ENCODE measurements around the gene TIMP2.
A peak's percentile ranks its signal among the peaks of the same experiment; 100 is the strongest.
"Not testable (repeated sequence)": the region's sequence is repeated elsewhere in the genome, so short reads cannot be mapped to it uniquely, and the experiment has no call there.

The TIMP2 gene

DNA sequence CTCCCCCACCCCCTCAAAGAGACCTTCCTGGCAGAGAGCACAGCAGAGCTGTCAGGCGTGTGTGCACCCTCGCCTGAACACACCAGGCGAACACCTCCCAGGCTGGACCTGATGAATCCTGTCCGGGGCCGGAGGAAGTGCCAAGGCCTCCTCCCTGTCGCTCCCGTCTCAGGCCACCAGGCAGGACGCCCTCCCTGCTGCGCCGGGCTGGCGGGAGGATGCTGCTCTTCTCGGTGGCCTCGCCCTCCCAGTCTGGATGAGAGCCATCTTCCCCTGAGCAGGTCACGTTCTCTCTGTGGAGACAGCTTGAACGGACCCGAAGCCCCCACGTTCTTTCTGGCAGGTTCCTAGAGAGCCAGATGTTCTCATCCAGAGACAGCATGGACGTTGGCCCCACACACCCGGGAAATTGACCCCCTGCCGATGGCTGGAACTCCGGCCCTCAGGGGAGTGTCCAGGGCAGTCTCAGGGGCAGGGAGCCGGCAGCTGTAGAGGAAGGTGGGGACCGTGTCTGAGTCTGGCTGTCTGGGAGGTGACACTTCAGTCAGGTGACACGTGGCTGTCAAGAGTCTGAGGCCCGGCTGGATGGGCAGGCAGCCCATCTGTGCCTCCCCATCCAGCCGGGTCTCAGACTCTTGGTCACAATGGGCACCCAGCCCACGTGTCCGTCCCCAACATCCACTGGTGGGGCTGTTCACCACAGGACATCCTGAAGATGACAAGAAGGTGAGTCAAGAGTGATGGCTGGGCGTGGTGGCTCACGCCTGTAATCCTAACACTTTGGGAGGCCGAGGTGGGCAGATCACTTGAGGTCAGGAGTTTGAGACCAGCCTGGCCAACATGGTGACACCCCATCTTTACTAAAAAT is 5.0 kb upstream of the TIMP2 start:
- no peak for DNase-seq

DNA sequence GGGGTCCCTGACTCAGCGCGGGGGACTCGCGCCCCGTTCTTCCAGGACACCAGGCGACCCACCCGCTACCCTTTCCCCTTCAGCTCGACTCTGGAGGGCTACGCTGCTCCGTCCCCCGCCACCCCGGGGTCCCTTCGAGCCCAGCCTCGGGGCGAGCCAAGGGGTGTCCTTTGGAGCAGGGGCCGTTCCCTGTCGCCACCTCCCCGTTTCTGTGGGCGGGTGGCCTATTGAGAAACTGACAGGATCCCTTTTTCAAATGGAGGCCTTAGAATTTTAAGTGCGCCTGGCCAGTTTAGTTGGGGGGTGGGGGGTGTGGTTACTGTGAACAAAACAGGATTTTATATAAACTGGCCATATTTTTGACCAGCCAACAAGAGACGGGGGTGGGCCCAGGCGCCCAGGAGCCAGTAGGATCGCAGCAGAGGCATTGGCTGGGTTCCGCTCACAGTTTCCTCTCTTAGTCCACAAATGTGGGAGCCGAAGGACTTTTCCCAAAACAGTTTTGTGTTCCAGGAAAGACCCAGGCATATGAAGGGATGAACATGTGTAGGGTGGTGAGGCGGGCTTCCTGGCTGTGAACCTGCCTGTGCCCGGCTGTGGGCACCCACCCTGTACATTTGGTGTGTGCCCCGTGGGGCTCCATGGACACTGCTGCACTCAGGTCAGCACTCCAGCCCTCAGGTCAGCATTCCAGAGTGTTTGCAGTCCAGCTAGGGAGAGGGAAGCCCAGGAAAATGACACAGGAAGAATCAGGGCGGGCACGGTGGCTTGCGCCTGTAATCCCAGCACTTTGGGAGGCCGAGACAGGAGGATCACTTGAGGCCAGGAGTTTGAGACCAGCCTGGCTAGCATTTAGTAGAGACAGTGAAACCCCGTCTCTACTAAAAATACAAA is 722 bp upstream of the TIMP2 start:
- no peak for DNase-seq

DNA sequence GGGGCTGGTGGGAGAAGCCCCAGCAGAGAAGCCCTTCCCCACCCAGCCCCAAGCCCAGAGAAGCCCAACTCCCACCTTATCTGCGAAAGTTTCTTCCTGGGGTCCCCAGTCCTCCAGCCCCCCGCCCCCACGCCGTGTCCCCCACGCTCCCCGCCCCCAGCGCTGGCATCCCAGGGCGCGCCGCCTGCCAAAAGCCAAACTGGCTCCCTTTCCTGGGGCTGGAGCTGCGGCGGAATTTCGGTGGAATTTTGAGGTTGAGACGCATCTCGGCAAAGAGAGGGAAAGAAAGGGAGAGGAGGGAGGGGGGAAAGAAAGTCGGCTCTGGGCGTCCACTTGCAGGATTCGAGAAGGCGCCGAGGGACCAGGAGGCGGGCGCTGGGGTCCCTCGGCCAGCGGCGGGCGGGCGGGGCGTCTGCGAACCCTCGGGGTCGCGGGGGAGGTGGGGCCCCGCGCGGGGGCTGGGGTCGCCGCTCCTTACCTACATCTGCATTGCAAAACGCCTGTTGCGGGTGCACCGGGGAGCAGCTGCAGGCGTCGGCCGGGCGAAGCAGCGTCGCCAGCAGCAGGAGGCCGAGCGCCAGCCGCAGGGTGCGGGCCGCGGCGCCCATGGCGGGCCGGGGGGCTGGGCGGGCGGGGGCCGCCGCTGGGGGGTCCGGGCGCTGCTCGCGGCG is 571 bp downstream of the TIMP2 start:
- no peak for DNase-seq

DNA sequence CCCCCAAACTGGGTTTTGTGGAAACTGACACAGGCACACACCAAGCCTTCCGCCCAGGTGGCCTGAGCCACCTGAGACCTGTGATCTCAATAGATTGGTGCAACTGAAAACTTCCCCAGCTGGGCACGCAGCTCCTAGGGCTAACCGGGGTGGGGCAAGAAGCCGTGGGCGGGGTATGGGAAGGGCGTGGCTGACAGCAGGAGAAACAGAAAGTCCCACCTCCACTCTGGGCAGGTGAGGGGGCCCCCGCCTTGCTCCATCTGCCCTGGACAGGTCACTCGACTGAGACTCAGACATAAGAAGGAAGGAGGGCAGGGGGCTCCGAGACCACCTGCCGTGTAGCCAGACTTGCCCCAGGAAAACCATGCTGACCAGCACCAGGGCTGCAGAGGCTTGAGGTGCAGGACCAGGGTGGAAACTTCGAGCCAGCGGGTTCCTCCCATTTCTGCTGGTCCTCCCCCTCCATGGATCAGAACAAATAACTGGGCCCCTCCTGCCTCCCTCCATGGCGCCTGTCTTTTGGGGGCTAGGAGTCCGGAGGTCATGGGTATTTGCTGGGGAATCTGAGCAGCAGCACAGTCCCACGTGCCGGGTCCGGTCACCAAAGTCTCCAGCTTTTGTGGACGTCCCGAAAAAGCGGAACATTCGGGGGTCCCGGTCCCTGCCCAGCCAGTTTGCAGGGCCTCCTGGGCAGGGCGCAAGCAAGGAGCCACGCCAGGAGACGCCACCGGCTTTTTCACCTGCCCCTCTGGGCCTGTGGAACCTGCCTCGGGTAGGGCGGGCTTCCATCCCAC is 1.3 kb downstream of the TIMP2 start:
- DNase-seq: peak; percentile 83

DNA sequence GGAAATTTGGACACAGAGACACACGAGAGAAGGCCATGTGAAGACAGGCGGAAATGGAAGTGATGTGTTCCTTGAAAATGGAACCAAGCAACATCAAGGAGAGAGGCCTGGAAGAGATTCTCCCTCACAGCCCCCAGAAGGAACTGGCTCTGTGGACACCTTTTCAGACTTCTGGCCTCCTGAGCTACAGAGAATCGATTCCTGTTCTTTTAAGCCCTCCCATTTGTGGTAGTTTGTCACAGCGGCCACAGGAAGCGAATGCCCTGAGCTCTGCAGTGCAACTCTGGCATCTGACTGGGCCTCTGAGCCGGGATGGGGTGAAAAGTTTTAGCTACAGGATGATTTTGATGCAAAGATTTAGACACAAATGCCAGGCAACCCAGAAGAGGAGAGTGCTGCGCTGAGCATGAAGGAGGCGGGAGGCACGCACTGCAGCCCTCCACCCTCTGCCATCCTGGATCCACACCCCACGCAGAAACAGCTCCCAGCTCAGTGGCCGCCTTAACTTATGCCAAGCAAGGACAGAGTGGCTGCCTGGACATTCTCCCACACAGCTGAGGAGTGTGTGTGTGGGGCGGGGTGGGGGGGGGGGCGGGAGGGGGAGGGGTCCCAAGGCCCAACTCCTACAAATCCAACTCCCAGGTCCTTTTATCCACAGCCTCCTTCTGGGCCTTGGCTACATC is 2.2 kb downstream of the TIMP2 start:
- no peak for DNase-seq

DNA sequence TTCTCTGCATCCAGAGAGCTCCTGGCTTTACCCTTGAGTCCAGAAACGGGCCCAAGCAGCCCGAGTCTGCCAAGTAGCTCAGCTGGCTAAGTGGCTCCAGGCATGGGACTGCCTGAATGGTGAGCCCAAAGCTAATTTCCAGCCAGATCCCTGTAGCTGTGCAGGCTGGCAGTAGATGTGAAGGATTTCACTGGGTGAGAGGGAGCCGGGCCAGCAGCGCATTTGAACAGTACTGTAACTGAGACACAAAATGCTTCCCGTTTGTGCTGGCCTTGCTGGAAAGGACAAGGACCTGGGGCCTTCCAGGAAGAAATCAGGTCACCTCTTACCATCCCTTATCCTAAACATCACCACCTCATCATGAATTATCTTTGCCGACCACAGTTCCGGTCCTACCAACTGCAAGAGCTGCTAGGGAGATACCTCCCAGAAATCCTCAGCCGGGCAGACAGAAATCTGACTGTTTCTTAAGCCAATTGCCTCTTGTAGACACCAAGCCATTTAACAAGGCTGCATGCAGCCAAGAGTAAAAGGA is 3.7 kb downstream of the TIMP2 start:
- DNase-seq: no peak

DNA sequence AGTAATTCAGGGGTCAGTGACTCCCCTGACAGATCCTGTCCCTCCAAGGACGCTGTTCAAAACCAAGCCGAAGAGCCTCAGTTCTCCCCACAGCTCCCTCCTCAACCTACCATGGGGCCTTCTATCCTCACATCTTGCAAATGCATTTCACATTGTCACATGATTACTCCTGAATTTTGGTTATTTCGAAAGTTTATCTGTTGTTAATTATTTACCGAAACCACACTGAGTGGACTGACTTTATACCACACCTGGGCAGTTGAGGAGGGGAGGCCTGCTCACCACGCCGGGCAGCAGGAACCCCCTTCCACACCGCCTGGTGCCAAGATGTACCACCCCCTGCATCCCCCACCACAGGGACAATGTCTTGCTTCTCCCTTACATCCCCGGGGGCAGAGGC is 4.7 kb downstream of the TIMP2 start:
- DNase-seq: no peak

DNA sequence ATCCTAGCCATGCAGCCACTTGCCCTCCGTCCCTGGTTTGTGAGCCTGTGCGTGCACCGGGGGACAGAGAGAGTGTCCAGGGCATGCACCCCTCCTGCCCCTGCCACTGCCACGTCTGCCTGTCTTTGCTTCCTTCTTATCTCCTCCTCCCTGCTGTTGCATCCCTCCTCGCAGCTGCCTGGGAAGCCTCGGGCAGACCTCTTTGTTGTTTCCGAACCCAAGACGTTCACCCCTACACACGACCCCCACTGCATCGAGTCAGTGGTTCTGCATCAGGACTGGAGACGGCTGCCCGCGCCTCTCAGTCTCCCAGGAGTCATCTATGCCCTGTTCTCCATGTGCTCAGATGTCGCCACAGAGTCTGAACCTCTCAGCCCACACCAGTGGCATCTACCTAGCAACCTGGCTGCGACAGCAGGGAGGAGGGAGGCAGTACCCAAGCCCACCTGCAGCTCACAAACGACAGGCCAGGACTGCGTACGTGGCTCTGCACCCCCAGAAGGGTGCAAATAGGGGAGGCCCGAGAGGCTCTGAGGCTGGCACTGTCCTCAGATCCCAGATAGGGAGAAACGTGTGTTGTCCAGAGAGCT is 5.2 kb downstream of the TIMP2 start:
- no peak for DNase-seq

DNA sequence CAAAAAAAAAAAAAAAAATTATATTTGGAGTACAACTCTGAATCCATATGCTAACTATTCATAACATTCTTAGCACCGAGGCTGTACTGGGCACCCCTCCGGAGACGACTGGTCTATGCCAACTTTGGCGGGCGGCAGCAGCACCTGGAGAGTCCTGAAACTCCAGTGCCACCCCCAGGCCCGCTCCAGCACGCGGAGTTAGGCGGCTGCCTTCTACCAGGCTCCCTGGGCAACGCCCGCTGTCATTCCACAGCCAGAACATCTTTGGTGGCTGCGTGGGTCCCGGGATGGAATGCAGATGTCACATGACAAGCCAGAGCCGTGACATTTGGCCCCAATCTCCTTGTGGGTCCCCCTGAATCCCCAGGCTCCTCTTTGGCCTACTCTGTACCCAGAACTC is 6.2 kb downstream of the TIMP2 start:
- no peak for DNase-seq

DNA sequence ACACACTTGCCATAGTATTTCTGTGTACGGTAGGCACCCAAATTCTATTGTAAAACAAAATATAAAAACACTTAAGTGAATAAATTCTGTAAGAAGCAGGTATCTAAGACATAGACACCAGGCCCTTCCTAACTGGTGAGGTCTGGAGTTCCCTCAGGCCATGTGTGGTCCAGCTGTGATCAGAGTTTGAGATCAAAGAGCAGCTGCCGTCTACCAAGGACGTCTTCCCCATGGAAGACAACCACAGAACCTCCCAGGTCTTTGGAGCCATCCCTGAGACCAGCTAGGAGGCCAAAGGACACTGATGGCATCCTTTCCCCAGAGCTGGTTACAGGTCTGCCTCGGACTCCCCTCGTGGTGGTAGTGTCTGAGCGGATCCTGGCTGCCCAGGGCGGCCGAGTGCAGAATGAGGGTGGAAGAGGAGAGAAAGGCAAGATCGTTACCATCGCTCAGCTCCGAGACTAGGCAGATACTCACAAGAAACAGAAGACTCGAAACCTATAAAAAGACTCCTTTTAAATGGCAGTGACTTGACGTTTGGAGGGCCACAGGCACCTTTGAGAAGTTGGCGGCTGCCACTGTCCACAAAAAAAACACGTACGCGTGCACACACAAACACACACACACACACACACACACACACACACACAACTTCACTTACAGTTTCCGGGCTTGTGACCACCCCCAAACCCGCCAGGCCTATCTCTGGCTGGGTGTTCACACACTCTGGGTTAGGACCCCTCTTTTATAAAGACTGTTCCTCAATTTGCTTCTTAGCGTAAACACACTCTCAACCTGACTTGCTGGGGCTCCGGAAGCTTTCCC is 7.5 kb downstream of the TIMP2 start:
- DNase-seq: no peak

DNA sequence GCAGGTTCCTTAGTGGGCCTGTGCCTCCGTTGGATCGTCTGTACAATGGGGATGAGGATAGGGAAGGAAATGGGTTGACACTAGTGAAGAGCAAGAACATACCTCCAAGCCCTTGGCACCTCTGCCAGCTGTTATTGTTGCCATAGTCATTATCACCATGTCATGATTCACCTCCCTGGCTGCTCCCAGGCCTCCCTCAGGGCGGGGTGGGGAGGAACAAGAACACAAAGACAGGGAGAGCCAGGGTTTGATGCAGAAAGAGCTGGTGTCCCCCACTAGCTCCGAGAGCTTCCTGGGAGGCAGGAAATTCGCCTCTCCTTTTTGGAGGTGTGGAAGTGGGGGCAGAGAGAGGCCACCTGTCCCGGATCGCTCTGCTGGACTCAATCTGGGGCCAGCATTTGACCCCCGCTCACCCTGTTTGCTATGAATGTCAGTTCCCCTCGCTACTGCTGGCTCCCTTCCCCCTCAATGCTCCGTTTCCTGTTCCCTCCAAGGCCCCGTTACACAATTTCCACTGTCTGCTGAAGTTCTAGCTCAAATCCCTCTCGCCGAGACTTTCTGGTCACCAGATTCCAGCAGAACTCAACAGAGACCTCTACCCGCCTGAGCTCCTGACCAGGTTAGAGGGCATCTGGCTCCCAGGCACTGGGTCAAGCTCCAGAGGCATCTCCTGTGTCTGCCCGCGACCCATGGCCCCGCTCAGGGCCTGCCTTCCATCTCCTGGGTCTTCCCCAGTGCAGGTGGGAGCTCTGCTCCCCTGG is 9.1 kb downstream of the TIMP2 start:
- DNase-seq: no peak

DNA sequence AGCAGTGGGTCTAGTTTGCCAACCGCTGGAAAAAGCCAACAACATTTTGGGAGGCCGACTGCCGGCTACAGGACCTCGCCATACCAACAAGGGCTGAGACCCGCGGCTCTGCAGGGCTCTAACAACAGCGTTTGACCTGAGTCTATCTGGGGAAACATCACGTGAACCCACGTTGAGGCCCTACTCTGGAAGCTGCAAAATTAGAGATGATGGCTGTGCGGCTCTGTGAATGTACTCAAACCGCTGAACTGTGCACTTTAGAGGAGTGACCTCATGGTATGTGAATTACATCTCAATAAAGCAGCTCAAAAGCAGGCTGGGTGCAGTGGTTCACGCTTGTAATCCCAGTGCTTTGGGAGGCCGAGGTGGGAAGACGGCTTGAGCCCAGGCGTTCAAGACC is 12.1 kb downstream of the TIMP2 start:
- no peak for DNase-seq

DNA sequence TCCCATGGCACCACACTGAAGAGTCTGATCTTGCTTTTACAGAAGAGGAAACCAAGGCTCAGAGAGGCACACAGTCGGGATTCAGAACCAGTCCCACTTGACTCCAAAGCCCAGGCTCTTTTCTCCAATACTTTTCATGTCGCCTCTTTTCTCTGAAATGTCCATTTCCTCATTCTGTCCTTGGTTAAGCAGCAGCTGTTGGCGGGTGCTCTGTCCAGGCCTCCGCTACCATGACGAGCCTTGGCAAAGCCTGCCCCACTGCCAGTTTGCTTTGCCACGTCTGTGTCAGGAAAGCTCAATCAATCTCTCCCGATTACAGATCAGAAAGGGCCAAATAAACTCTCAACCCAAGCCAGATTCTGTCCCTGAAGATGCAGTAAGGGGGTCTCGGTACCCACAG is 13.1 kb downstream of the TIMP2 start:
- DNase-seq: no peak

DNA sequence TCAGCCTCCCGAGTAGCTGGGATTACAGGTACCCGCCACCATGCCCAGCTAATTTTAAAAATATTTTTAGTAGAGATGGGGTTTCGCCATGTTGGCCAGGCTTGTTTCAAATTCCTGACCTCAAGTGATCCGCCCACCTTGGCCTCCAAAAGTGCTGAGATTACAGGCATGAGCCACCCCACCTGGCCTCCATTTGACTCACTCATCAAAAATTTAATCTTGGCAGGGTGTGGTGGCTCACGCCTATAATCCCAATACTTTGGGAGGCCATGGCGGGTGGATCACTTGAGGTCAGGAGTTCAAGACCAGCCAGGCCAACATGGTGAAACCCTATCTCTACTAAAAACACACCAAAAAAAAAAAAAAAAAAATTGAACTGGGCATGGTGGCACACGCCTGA is 13.6 kb downstream of the TIMP2 start:
- not testable (repeated sequence) for DNase-seq

DNA sequence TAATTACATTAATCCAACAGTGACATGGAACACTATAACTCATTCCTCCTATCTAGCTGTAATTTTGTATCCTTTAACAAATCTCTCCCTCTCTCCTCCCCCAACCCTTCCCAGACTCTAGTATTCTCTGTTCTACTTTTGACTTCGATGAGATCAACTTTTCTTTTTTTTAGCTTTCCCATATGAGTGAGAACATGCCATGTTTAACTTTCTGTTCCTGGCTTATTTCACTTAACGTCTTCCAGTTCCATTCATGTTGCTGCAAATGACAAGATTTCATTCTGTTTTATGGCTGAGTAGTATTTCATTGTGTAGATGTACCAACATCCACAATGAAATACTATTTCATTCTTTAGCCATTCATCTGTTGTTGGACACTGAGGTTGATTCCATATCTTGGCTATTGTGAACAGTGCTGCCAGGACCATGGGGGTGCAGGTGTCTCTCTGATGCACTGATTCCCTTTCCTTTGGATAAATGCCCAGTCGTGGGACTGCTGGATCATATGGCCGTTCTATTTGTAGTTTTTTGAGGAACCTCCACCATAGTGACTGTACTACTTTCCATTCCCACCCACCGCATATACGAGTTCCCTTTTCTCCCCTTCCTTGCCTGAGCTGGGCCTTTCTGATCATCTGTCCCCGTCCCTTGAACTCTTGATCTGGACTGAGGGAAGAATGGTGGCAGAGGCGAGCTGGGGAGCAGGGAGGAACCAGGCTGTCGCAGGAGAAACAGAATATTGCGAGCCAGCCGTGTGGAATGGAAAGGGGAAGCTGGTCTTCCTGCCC is 14.5 kb downstream of the TIMP2 start:
- no peak for DNase-seq

DNA sequence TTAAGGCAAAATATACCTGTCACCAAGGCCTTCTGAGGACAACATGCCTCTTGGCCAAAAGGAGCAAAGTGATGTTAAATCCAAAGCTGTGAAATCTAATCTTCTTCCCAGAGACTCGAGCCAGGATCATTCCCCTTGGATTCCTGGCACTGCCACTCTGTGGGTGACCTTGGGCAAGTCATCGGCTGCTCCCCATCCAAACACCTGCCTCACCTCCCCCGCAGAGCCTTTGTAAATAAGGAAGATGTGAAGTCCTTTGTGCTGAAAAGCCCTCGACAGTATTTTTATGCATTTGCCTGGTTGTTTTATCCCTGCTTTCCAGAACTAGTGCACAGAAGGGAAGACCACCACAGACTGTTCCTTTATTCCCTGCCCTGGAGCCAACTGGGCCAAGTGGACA is 16.8 kb downstream of the TIMP2 start:
- no peak for DNase-seq

DNA sequence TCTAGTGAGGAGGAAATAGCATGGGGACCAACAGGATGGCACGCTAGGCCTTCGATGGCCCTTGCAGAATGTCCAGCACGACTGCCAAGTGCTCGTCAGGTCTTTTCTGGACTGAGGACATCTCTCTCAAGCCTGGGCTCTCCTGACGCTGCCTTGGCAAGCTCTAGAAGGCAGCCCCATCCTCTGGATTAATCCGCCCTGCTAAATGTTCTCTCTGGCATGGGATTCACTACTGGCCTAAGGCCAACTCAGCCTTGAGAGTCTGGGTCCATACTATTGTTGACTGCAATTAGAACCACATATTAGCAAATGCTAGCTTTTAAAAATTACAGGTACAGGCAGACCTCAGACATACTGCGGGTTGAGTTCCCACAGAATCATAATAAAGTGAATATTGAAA is 19.6 kb downstream of the TIMP2 start:
- no peak for DNase-seq

DNA sequence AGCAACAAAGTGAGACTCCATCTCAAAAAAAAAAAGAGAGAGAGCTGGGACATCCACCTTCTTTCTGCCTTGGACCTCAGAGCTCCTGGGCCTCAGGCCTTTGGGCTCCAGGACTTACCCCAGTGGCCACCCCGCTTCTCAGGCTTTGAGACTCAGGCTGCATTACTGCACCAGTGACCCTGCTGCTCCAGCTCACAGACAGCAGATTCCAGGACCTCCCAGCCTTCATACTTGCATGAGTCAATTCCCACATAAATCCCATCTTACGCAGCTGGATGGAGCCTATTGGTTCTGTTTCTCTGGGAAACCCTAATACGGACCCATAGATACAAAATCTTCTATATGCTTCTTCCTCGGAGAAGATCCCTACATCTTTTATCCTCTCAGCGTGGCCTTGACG is 20.1 kb downstream of the TIMP2 start:
- no peak for DNase-seq

DNA sequence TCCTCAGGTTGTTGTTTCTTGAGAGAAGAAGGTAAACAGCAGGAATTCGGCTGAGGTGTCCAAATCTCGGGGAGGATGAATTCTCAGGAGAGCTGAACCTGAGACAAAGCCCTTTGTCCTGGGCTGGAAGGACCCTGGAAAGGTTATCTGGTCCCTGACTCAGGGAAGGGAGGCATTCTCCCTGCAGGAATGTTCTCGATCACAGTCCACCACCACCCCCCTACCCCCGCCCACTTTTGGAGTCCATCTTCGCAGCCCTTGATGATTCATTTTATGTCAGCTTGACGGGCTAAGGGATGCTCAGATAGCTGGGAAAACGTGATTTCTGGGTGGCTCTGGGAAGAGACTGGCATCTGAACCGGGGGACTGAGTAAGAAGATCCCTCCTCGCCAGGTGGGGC is 20.8 kb downstream of the TIMP2 start:
- no peak for DNase-seq

Data from activated effector memory CD4-positive, alpha-beta T cell treated with anti-CD3 and anti-CD28 coated beads, Interleukin-2, amount 50 U/mL, for 16 hours (primary cell).